ENCODE results near the gene PGGHG.
A peak's percentile ranks its signal among the peaks of the same experiment; 100 is the strongest.
"Not testable (repeated sequence)": the region's sequence is repeated elsewhere in the genome, so short reads cannot be mapped to it uniquely, and the experiment has no call there.

The PGGHG gene

DNA sequence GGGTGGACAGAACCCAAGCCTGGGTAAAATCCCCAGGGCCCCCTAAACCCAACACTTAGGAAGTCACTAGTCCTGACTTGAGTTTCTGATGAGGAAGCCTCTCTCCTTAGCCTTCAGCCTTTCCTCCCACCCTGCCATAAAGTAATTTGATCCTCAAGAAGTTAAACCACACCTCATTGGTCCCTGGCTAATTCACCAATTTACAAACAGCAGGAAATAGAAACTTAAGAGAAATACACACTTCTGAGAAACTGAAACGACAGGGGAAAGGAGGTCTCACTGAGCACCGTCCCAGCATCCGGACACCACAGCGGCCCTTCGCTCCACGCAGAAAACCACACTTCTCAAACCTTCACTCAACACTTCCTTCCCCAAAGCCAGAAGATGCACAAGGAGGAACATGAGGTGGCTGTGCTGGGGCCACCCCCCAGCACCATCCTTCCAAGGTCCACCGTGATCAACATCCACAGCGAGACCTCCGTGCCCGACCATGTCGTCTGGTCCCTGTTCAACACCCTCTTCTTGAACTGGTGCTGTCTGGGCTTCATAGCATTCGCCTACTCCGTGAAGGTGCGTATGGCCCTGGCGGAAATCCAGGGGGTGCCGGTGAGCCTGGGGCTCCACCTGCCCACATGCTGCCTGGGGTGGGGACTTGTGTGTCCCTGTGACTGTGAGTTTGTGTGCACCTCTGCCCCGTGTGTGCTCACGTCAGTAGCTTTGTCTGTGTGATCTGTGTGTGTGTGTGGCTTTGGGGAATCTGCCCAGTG, 25.0 kb downstream of the PGGHG start, which contains the start of gene IFITM1:
IFITM1 (plus strand) TSS at position 254 of the 767 bp plus-strand sequence; CDS start at position 385, 131 bp downstream.
- peak; percentile 66 for DNase-seq (ENCODE audit: low read depth)

DNA sequence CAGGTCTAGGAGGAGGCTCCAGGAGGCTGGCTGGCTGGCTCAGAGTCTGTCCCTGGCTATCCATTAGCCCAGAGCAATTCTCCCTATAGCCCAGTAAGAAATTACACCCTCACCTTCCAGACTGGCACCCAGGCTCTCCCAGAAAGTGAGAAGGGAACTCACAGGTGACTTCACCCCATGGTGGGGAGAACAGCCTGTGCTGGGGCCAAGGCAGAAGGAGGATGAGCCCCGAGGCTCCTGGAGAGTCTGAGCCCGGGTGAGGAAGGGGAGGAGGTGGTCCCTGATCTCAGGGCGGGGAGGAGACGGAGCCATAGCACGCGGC, 25.6 kb downstream of the PGGHG start:
- not testable (repeated sequence) for DNase-seq (ENCODE audit: low read depth)

DNA sequence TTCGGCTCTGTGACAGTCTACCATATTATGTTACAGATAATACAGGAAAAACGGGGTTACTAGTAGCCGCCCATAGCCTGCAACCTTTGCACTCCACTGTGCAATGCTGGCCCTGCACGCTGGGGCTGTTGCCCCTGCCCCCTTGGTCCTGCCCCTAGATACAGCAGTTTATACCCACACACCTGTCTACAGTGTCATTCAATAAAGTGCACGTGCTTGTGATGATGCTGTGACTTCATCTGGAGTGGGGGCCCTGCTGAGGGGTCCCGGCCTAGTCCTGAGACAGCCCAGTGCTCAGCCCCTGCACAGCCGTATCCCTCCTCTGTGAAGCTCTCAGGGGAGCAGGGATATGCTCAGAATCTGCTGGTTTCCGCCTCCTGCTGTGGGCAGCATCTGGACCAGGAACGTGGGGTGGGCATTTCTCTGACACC, 26.1 kb downstream of the PGGHG start:
- no peak for DNase-seq (ENCODE audit: low read depth)

DNA sequence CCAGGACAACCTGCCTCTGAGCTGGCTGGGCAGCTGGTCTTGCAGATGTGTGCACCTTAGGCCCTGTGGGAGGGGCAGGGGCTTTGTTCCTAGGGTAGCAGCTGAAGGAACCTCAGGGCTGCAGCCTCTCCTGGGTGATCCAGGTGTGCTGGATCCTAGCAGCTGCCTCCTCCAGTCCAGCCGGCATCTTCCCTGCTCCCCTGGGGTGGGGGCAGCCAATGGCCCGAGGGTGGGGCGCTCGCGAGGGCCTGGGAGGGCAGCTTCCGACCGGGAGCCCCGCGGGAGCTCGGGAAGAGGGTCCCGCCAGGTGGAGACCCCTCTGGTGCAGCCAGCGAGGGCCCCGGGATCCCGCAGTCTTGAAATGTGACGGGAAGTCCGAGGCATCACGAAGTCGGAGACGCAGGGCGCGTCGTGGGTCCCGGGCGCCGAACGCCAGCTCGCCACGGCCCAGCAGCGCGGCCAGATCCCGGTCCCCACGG, 26.6 kb downstream of the PGGHG start:
- no peak for DNase-seq (ENCODE audit: low read depth)

- DNase-seq (ENCODE audit: low read depth): no peak
Observed at GRCh38 chr11:316031-316701, 27.2 kb downstream of the PGGHG start.

DNA sequence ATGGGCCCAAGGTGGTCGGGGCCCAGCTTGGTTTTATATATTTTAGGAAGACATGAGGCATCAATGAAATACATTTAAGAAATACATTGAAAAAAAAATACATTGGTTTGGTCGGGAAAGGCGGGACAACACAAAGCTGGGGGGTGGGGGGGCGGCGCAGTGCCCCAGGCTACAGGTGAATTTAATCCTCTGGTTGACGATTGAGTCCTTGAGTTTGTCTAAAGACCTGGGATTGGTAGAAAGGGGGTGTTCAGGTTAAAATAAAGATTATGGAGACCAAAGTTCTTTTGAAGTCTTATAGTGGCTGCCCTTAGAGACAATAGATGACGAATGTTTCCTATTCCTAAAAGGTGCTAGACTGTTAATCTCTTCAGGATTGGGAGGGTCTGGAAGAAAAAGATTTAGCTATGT, 28.0 kb downstream of the PGGHG start:
- DNase-seq (ENCODE audit: low read depth): no peak

DNA sequence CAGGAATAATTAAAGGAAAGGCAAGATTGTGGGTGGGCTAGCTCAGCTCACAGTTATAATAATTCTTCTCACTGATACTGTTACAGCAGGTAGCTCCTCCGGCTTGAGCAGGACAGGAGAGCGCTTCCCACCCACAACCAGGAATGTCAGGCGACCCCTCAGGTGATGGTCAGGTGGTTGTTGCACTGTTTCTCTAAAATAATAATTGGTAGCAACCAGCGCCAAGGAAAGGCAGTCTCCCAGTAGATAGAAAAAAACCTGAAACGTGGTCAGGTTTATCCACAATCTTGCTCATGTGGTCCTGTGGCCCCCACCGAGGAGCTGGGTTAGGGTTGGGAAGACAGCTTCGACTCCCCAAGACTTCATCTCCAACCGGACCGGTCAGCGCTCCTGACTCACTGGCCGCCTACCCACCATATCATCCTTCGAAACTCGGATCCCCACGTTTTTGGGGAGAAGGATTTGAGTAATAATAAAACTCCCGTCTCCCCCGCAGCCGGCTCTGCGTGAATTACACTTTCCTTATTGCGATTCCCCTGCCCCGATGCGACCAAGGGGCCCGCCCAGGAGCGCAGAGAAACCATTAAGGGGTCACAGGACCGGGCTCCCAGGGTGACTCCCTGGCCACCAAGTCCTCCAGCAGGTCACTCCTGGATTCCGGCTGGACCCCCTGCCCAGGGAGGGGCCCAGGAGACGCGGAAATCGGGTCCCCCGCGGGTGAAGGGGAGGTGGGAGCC, 28.9 kb downstream of the PGGHG start:
- not testable (repeated sequence) for DNase-seq (ENCODE audit: low read depth)

DNA sequence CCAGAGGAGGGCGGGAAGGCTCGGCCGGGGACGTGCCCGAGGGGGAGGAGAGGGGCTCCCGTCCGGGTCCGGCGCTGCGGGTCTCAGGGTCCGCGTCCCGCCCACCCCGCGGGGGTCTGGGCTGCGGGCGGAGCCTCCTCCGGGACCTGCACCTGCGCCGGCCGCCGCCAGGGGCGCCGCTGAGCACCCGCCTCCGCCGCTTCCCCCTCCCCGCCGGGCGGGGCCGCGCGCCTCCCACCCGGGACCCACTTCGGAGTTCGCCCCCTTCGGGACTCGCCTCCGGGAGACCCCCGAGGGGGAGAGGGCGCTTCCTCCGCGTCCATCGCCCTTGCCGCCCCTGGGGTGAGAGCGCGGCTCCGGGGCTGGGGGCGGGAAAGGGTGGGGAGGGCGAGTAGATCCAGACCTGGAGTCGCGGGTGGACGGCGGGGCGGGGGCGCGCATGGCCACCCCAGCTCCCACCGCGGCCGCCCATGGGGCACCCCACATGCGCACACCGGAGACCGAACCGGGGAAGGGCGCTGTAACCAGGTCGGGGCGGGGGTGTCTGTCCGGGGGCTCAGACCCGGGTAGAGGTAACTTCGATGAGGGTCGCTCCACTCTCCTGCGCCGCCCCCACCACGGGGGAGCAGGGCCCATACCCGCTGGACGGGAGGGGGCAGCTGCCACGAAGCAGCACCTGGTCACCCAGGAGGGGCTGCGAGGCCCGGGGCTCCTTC, 29.6 kb downstream of the PGGHG start:
- not testable (repeated sequence) for DNase-seq (ENCODE audit: low read depth)

DNA sequence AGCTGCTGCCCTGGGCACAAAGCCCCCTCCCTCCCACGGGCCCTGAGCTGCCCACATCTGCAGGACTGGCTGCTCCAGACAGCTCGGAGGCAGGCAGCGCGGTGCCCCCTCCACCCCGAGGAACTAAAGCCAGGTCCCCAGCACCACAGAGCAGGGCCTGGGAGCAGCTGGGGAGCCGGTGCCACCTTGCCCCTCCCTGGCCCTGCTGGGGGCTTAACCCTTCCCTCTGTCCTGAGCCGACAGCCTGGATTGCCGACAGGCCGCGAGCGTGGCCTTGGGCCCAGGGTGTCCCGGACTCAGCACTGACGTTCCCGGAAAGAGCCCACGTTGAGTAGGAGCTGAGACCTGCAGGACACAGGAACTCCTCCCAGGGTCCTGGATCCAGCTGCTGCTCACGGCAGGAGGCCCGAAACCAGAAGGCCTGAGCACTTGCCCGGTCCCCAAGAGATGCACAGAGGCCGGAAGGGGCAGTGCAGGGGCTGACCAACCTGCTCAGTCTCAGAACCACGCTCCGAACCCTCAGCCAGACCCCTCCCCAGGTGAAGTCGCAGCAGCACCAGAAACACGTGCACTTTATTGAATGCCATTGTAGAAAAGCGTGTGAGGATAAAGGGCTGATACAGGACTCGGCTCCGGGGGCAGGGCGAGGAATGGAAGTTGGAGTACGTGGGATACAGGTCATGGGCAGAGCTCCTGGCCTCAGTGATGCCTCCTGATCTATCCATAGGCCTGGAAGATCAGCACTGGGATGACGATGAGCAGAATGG, 30.4 kb downstream of the PGGHG start:
- DNase-seq (ENCODE audit: low read depth): not testable (repeated sequence)

DNA sequence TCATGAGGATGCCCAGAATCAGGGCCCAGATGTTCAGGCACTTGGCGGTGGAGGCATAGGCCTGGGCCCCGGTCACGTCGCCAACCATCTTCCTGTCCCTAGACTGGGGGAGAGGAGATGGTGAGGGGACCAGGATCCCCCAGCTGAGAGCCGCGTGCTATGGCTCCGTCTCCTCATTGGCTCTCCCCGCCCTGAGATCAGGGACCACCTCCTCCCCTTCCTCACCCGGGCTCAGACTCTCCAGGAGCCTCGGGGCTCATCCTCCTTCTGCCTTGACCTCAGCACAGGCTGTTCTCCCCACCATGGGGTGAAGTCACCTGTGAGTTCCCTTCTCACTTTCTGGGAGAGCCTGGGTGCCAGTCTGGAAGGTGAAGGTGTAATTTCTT, 31.0 kb downstream of the PGGHG start:
- DNase-seq (ENCODE audit: low read depth): not testable (repeated sequence)

DNA sequence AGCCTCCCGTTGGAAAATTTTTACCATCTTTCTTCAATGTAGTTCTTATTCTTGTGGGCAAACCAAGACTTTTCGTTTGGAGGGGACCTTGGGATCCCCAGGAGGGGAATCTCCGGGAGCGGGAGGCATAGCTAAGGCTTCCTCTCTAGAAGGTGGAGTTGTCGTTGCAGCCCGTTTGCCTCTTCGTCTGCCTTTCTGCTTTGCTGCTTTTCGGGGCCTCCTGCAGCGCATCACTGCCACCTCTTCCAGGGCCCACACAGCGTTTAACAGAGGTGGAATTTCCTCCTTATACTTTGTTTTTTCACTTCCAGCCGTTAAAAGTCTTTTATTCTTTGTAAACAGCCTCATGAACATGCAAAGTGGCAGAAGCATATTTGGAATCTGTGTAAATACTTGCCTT, 35.2 kb downstream of the PGGHG start:
- no peak for DNase-seq (ENCODE audit: low read depth)

- DNase-seq (ENCODE audit: low read depth): not testable (repeated sequence)
Observed at GRCh38 chr11:324593-325517, 35.9 kb downstream of the PGGHG start.

DNA sequence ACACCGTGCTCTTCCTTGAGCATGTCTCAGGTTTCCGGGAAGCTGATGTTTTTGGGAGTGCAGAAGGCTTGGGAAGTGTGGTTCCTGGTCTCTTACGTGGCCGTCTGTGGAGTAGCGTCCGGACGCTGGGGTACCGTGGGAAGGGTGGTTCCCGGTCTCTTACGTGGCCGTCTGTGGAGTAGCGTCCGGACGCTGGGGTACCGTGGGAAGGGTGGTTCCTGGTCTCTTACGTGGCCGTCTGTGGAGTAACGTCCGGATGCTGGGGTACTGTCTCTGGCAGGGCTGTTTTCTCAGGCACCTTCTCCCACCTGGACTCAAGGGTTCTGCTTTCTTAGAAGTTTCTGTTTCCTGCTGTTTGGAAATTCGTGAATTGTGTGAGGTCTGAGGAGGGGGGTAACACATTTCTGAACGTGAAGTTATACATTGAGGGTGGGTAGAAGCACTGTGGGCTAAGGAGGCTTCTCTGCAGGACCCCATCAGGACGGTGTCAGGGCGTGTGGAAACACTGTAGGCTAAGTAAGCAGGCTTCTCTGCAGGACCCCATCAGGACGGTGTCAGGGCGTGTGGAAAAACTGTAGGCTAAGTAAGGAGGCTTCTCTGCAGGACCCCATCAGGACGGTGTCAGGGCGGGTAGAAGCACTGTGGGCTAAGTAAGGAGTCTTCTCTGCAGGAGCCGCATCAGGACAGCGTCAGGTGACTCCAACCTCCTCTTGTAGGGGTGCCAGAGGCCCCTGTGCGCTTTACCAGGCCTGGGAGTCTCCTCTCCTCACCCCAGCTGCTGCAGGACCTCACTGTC, 37.1 kb downstream of the PGGHG start:
- DNase-seq (ENCODE audit: low read depth): no peak

GRCh38 chr11:326592-326841, 37.6 kb downstream of the PGGHG start:
- DNase-seq (ENCODE audit: low read depth): no peak

- DNase-seq (ENCODE audit: low read depth): no peak
Observed at GRCh38 chr11:326842-327580, 38.1 kb downstream of the PGGHG start.

- DNase-seq (ENCODE audit: low read depth): no peak
Observed at GRCh38 chr11:327581-327923, 38.6 kb downstream of the PGGHG start.

GRCh38 chr11:328012-328411, 39.1 kb downstream of the PGGHG start:
- no peak for DNase-seq (ENCODE audit: low read depth)

DNA sequence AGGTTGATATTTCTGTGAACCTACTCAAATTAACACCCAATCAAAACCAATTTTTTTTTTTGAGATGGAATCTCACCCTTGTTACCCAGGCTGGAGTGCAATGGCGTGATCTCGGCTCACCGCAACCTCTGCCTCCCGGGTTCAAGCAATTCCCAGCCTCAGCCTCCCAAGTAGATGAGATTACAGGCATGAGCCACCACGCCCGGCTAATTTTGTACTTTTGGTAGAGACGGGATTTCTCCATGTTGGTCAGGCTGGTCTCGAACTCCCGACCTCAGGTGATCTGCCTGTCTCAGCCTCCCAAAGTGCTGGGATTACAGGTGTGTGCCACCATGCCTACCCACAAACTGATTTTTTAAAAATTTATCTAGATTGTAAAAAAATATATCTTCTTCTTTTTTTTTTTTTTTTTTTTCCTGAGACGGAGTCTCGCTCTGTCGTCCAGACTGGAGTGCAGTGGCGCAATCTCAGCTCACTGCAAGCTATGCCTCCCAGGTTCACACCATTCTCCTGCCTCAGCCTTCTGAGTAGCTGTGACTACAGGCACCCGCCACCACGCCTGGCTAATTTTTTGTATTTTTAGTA, 39.7 kb downstream of the PGGHG start:
- DNase-seq (ENCODE audit: low read depth): not testable (repeated sequence)

DNA sequence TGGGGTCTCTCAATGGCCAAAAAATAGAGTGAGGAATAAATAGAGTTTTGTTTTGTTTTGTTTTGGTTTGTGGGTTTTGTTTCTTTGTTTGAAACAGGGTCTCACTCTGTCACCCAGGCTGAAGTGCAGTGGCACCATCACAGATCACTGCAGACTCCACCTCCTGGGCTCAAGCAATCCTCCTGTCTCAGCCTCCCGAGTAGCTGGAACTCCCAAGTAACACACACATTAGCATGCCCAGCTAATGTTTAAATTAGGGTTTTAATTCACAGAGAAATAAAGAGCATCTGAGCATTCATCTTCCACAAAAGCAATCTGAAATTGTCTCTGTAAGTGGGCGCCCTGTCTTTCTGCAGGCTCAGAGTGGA, 40.9 kb downstream of the PGGHG start:
- DNase-seq (ENCODE audit: low read depth): no peak

Data from GM04504 (cell line).